CD14-positive monocyte (primary cell): ENCODE measurements around the gene ITPK1. TPM values are rescaled to one million over a fixed set of nuclear protein-coding genes. Genes with fewer than 3 reads are reported as not detected.

Source experiments
- DNase-seq, 3 donors: peaks; one replicate each; pipeline ENCODE4 v3.0.0-alpha.2; 2011 to 2022
- H2AFZ ChIP-seq: 2 replicates; pipeline ENCODE4 v1.6.0; 2012; ENCODE audit warnings: mild to moderate bottlenecking, low read depth, low read length, inconsistent platforms; ENCODE audit not compliant: insufficient read depth, poor library complexity, severe bottlenecking
- H3K27ac ChIP-seq, 2 donors: 1 replicate in 1 of 2; 2 replicates in 1 of 2; pipeline ENCODE4 v1.5.1; 2012 to 2013; ENCODE audit warnings: low read length in 2 of 2, control low read depth in 1 of 2, inconsistent platforms in 1 of 2, low read depth in 1 of 2, mild to moderate bottlenecking in 1 of 2
- H3K27me3 ChIP-seq, 2 donors: one replicate each; pipeline versions ENCODE4 v1.6.0 to v1.6.1; 2011 to 2013; ENCODE audit warnings: low read length in 2 of 2; ENCODE audit not compliant: control insufficient read depth in 2 of 2, insufficient read depth in 2 of 2
- H3K36me3 ChIP-seq, 2 donors: replicated peaks in 1 of 2; 1 replicate in 1 of 2; 2 replicates in 1 of 2; pipeline versions ENCODE4 v1.5.1 to v1.6.1; 2012 to 2013; ENCODE audit warnings: low read length in 2 of 2, control low read depth in 1 of 2, inconsistent platforms in 1 of 2, mild to moderate bottlenecking in 1 of 2; ENCODE audit not compliant: insufficient read depth in 2 of 2, control insufficient read depth in 1 of 2
- H3K4me1 ChIP-seq, 2 donors: 1 replicate in 1 of 2; 2 replicates in 1 of 2; pipeline versions ENCODE4 v1.5.1 to v1.6.1; 2012 to 2013; ENCODE audit warnings: low read length in 2 of 2, control low read depth in 1 of 2, inconsistent platforms in 1 of 2, mild to moderate bottlenecking in 1 of 2, moderate library complexity in 1 of 2; ENCODE audit not compliant: insufficient read depth in 2 of 2, control insufficient read depth in 1 of 2
- H3K4me2 ChIP-seq: replicated peaks from 2 replicates; pipeline ENCODE3; 2012; ENCODE audit warnings: low read length, moderate library complexity, mild to moderate bottlenecking; ENCODE audit not compliant: poor library complexity, severe bottlenecking; ENCODE audit errors: extremely low read depth
- H3K4me3 ChIP-seq, 3 experiments: fragments of 200-600 bp in 1 of 3; sonication (generic) in 1 of 3; replicated peaks in 1 of 3; 1 replicate in 2 of 3; 2 replicates in 1 of 3; pipeline ENCODE4 v1.5.1; 2011 to 2013; ENCODE audit warnings: low read length in 3 of 3, mild to moderate bottlenecking in 3 of 3, control low read depth in 2 of 3, low read depth in 2 of 3, inconsistent platforms in 1 of 3, moderate library complexity in 1 of 3
- H3K79me2 ChIP-seq: 2 replicates; pipeline ENCODE4 v1.6.0; 2012; ENCODE audit warnings: mild to moderate bottlenecking, control low read depth, inconsistent platforms, low read length, moderate library complexity; ENCODE audit not compliant: insufficient read depth
- H3K9ac ChIP-seq: 2 replicates; pipeline ENCODE4 v1.6.0; 2017; ENCODE audit warnings: low read length, mild to moderate bottlenecking; ENCODE audit not compliant: insufficient read depth, poor library complexity, severe bottlenecking
- H3K9me3 ChIP-seq, 2 donors: replicated peaks in 1 of 2; 1 replicate in 1 of 2; 2 replicates in 1 of 2; pipeline versions ENCODE4 v1.5.1 to v1.6.1; 2012 to 2013; ENCODE audit warnings: low read length in 2 of 2, control low read depth in 1 of 2; ENCODE audit not compliant: control insufficient read depth in 1 of 2, insufficient read depth in 1 of 2
- H4K20me1 ChIP-seq: 2 replicates; pipeline ENCODE4 v1.6.0; 2012; ENCODE audit warnings: mild to moderate bottlenecking, low read length, control low read depth, moderate library complexity; ENCODE audit not compliant: insufficient read depth
- H3K27ac Mint-ChIP-seq, 7 donors: one replicate each; pipeline ENCODE4 v1.8.0; 2020; ENCODE audit warnings: mild to moderate bottlenecking in 7 of 7, mixed read lengths in 7 of 7, moderate library complexity in 6 of 7, inconsistent platforms in 2 of 7
- H3K27me3 Mint-ChIP-seq, 3 donors: one replicate each; pipeline ENCODE4 v1.8.0; 2021 to 2022; ENCODE audit warnings: low read depth in 3 of 3, mild to moderate bottlenecking in 3 of 3, mixed read lengths in 3 of 3, moderate library complexity in 3 of 3, inconsistent platforms in 1 of 3
- H3K36me3 Mint-ChIP-seq, 2 donors: one replicate each; pipeline ENCODE4 v1.8.0; 2020; ENCODE audit warnings: mixed read lengths in 2 of 2, inconsistent platforms in 1 of 2, mild to moderate bottlenecking in 1 of 2
- H3K4me1 Mint-ChIP-seq: one replicate; pipeline ENCODE4 v1.8.0; 2020; ENCODE audit warnings: mild to moderate bottlenecking, mixed read lengths
- H3K4me3 Mint-ChIP-seq, 2 donors: one replicate each; pipeline ENCODE4 v1.8.0; 2020; ENCODE audit warnings: mild to moderate bottlenecking in 2 of 2, mixed read lengths in 2 of 2, moderate library complexity in 1 of 2
- H3K9me3 Mint-ChIP-seq, 7 donors: one replicate each; pipeline ENCODE4 v1.8.0; 2020 to 2022; ENCODE audit warnings: mixed read lengths in 7 of 7, mild to moderate bottlenecking in 6 of 7, moderate library complexity in 6 of 7, inconsistent platforms in 2 of 7
- CTCF ChIP-seq: fragments of 200-600 bp; IDR thresholded peaks from one replicate; pipeline ENCODE4 v1.8.0; 2022; ENCODE audit warnings: antibody characterized with exemption, mild to moderate bottlenecking
- WGBS: methylation state at CpG from one replicate; pipeline ENCODE4 v1.1.5; 2013; ENCODE audit warnings: missing lambda C conversion rate; ENCODE audit not compliant: insufficient coverage; 5-methylcytosine and 5-hydroxymethylcytosine counted together
- intact Hi-C, 2 donors: fragments of 100-400 bp; cut with micrococcal nuclease; formaldehyde crosslinking; loops; one replicate each; pipeline versions ENCODE4 v1.15.0 to v1.15.1; 2023
- polyA plus RNA-seq, 3 donors: library from polyadenylated mRNA; depleted of rRNA in 1 of 3; unstranded in 2 of 3; stranded (reverse) in 1 of 3; fragments of 300-500 nt in 2 of 3; fragments of >200 nt in 1 of 3; fragmentation: Illumina TruSeq in 2 of 3; gene quantifications; 1 replicate in 2 of 3; 2 replicates in 1 of 3; pipeline ENCODE4 v1.2.3, GENCODE V29; 2012 to 2021

ITPK1 gene
- polyA plus RNA-seq, 3 donors, result 57.1 to 144 (median 63.0) TPM

GRCh38 chr14:93099196-93099595 is 16.5 kb downstream of the ITPK1 start:
- Mint-ChIP-seq H3K9me3 (peaks cover 0 to 2% (median 0%) of the 10 kb centered on the region in 7 donors), H3K27me3 (no peaks in the 10 kb centered on the region), H3K4me1 (peaks cover 64% of the 10 kb centered on the region), H3K36me3 (peaks cover 8 to 28% of the 10 kb centered on the region in 2 donors), H3K27ac (peak overlapping the region in 5 of 7 donors; percentile 4 to 72 (median 54)), H3K4me3 (no peak overlapping the region)
- Histone ChIP-seq H3K4me2 (no peak overlapping the region), H3K36me3 (peaks cover 0 to 10% of the 10 kb centered on the region in 2 donors), H3K4me3 (no peak overlapping the region), H4K20me1 (peaks cover 92% of the 10 kb centered on the region), H3K79me2 (peaks cover 100% of the 10 kb centered on the region), H3K4me1 (peaks cover 21 to 45% of the 10 kb centered on the region in 2 donors), H3K9me3 (no peaks in the 10 kb centered on the region), H3K27ac (peak overlapping the region in 1 of 2 donors; percentile 65), H3K27me3 (no peaks in the 10 kb centered on the region), H3K9ac (no peak overlapping the region), H2AFZ (no peak overlapping the region)
- intact Hi-C loops, result no loop called here
- whole genome bisulfite sequencing, result 100% methylated on average over 6 of the region's 7 CpGs
- no peak for DNase-seq
- no peak for TF ChIP-seq CTCF

- Histone ChIP-seq H3K9ac (no peak overlapping the region), H4K20me1 (peaks cover 99% of the 10 kb centered on the region), H3K9me3 (no peaks in the 10 kb centered on the region), H3K4me1 (peaks cover 5 to 22% of the 10 kb centered on the region in 2 donors), H3K4me2 (no peak overlapping the region), H2AFZ (no peak overlapping the region), H3K27ac (peak overlapping the region in 1 of 2 donors; percentile 52), H3K79me2 (peaks cover 100% of the 10 kb centered on the region), H3K36me3 (peaks cover 1 to 23% of the 10 kb centered on the region in 2 donors), H3K27me3 (no peaks in the 10 kb centered on the region), H3K4me3 (no peak overlapping the region)
- TF ChIP-seq CTCF, result no peak
- Mint-ChIP-seq H3K4me1 (peaks cover 62% of the 10 kb centered on the region), H3K9me3 (peaks cover 0 to 2% (median 0%) of the 10 kb centered on the region in 7 donors), H3K27ac (peak overlapping the region in 4 of 7 donors; percentile 50 to 80 (median 65)), H3K27me3 (no peaks in the 10 kb centered on the region), H3K4me3 (no peak overlapping the region), H3K36me3 (peaks cover 12 to 33% of the 10 kb centered on the region in 2 donors)
- peak in 1 of 3 donors; percentile 35 for DNase-seq
- intact Hi-C loops, result no loop called here
- WGBS, result 89% methylated on average over 12 of the region's 13 CpGs
Observed at GRCh38 chr14:93096691-93097322, 18.9 kb downstream of the ITPK1 start.
